GM19043 (cell line): ENCODE measurements around the gene BCKDHB.

ENCODE experiments used
- ATAC-seq: cut with Tn5 transposase; IDR thresholded peaks from one replicate; pipeline ENCODE4 v1.9.1; 2021; ENCODE audit warnings: low read depth; ENCODE audit not compliant: unreplicated experiment

BCKDHB gene

GRCh38 chr6:80363501-80364122, 257.1 kb downstream of the BCKDHB start:
- ATAC-seq: no peak

DNA sequence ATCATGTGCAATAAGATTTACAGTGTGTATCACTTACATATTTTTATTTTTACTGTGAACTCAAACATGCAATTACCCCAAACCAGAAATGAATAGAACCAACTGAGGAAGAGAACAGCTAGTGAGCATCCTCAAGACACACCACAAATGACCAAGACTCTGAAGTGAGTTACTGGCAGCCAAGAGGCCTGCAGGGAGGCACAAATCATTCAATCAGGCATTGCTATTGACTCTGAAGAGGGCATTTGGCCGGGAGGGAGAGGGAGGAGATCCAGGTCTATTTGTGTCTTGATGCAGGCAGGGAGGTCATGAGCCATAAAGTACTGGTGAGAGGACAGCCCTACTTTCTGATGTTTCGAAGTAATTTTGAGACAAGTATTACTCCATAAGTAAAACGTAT, 257.7 kb downstream of the BCKDHB start:
- no peak for ATAC-seq

DNA sequence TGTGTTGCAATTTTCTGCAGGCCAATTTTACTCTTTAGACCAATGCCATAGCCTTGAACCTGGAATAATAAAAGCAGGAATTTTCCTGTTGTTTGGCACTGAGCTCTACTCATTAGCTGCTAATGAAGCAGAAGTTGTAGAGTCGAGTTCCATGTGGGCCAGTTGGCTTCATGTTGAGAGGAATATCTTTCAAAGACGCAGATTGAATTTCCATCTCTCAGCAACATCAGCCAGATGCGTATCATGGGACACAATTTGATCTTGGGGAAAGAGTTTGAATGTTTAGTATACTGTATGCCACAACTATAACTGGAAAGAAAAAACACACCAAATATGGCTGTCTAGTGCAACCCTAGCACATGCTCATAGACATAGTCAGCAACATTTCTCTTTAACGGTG, 259.6 kb downstream of the BCKDHB start:
- ATAC-seq: no peak

- ATAC-seq: no peak
Observed at GRCh38 chr6:80366714-80367113, 260.2 kb downstream of the BCKDHB start.

DNA sequence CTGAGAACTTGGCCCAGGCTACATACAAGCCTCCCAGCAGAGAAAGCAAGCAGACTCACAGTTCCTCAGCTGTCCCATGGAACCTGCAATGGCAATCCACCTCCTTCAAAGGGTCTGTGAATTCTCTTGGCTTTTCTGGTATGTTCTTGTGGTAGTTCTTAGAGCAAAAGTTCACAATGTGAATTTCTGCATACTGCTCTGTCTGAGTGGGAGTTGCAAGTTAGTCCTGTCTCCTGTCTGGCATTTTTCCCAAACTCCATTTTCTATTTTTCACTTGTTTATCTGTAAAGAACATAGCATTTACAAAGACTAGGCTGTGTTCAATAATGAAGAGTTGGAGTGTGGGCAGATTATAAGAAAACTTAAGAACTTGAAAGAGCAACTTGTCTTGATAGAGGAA, 269.9 kb downstream of the BCKDHB start:
- no peak for ATAC-seq

- ATAC-seq: no peak
Observed at GRCh38 chr6:80380566-80380965, 274.1 kb downstream of the BCKDHB start.

DNA sequence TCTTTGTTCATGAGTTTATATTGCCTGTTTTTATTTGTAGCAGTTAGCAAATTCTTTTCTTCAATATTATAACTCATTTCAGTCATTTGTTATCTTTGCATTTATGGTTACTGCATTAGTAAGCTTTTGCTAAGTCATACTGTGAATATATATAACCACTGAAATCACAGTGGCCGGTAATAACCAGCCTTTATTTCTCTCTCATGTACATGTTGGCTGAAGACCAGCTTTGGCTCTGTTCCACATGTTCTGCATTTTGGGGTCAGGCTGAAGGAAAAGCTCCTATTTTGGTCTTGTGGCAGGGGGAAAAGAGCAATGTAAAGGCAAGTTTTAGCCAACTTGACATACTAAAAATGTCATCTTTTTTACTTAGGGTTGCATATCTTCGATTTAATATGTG, 276.3 kb downstream of the BCKDHB start:
- no peak for ATAC-seq

GRCh38 chr6:80388507-80388906, 282.0 kb downstream of the BCKDHB start:
- no peak for ATAC-seq
